ENCODE results near the gene CLEC4M.

GRCh38 chr19:7757358-7757757 is 5.7 kb upstream of the CLEC4M start:
- TF ChIP-seq POLR2A (IDR thresholded peaks at IDR 0.05; ENCODE audit: low read length), result no peak
- no peak for TF ChIP-seq GATA1 (IDR thresholded peaks at IDR 0.05; ENCODE audit: low read depth, low read length)

All from erythroblast (primary cell).